Calu3 (cell line): ENCODE data around the gene AAR2. TPM values are rescaled to one million over a fixed set of nuclear protein-coding genes. Genes with fewer than 3 reads are reported as not detected.

Experiments
- BruUV-seq: library from RNA; stranded (reverse); fragments of 400-500 nt; replicated peaks from 2 replicates; lab custom pipeline; 2021; lab: Mats Ljungman, UMichigan
- CTCF ChIA-PET: fragments of 300-600 bp; sonication (Branson Sonifier 250); formaldehyde crosslinking; loops from one replicate; lab custom pipeline; 2022; ENCODE audit warnings: antibody characterized with exemption; lab: Charles Lee
- DNase-seq: peaks from one replicate; pipeline ENCODE4 v3.0.0; 2022
- H3K27ac Mint-ChIP-seq: one replicate; pipeline ENCODE4 v1.8.0; 2022; ENCODE audit warnings: mixed read lengths; ENCODE audit not compliant: unreplicated experiment
- H3K27me3 Mint-ChIP-seq: one replicate; pipeline ENCODE4 v1.8.0; 2022; ENCODE audit warnings: mixed read lengths; ENCODE audit not compliant: unreplicated experiment
- H3K36me3 Mint-ChIP-seq: one replicate; pipeline ENCODE4 v1.8.0; 2022; ENCODE audit warnings: mild to moderate bottlenecking, moderate library complexity, mixed read lengths; ENCODE audit not compliant: insufficient read depth, unreplicated experiment
- H3K4me1 Mint-ChIP-seq: one replicate; pipeline ENCODE4 v1.8.0; 2022; ENCODE audit warnings: mild to moderate bottlenecking, low read depth, mixed read lengths; ENCODE audit not compliant: unreplicated experiment
- H3K4me3 Mint-ChIP-seq: one replicate; pipeline ENCODE4 v1.8.0; 2022; ENCODE audit warnings: mild to moderate bottlenecking, low read depth, moderate library complexity, mixed read lengths; ENCODE audit not compliant: unreplicated experiment
- H3K9me3 Mint-ChIP-seq: one replicate; pipeline ENCODE4 v1.8.0; 2022; ENCODE audit warnings: low read depth, mixed read lengths; ENCODE audit not compliant: unreplicated experiment
- intact Hi-C: fragments of 100-400 bp; cut with micrococcal nuclease; formaldehyde crosslinking; loops from one replicate; pipeline ENCODE4 v1.10.0; 2022; ENCODE audit not compliant: unreplicated experiment
- total RNA-seq: library from RNA; stranded (reverse); gene quantifications from 2 replicates; pipeline ENCODE4 v1.2.3, GENCODE V29; 2022
- TF ChIP-seq, protein P1 (sequence below): fragments of 200-600 bp; IDR thresholded peaks from one replicate; pipeline ENCODE4 v1.8.0; 2022; ENCODE audit warnings: antibody characterized with exemption; ENCODE audit not compliant: unreplicated experiment

AAR2 gene
- total RNA-seq, 1 experiment from 2014 or later, result 37.0 TPM

DNA sequence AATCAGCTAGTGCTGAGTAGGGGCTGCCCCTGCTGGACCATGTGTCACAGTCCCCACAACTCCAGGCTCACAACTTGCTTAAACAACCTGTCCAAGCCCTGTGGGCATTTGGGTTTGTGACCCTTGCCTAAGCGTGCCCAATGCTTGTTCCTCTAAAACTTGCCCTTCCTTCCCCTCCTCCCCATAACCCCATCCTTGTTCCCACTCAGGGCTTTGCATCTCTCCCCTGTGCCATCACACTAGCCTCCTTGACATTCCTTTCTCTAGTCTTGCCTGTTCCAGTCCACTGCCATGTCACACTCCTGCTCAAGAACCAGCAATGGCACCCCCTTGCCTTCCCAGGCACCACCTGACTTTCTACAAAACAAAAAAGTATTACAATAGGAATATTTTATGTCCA lies 67.6 kb downstream of the AAR2 start:
- Mint-ChIP-seq H3K9me3 (no peaks in the 10 kb centered on the region), H3K4me3 (no peak overlapping the region), H3K27ac (no peak overlapping the region), H3K36me3 (no peaks in the 10 kb centered on the region), H3K27me3 (peaks cover 90% of the 10 kb centered on the region), H3K4me1 (no peaks in the 10 kb centered on the region)
- BruUV-seq, result no TSS peak
- TF ChIP-seq, protein P1, sequence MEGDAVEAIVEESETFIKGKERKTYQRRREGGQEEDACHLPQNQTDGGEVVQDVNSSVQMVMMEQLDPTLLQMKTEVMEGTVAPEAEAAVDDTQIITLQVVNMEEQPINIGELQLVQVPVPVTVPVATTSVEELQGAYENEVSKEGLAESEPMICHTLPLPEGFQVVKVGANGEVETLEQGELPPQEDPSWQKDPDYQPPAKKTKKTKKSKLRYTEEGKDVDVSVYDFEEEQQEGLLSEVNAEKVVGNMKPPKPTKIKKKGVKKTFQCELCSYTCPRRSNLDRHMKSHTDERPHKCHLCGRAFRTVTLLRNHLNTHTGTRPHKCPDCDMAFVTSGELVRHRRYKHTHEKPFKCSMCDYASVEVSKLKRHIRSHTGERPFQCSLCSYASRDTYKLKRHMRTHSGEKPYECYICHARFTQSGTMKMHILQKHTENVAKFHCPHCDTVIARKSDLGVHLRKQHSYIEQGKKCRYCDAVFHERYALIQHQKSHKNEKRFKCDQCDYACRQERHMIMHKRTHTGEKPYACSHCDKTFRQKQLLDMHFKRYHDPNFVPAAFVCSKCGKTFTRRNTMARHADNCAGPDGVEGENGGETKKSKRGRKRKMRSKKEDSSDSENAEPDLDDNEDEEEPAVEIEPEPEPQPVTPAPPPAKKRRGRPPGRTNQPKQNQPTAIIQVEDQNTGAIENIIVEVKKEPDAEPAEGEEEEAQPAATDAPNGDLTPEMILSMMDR, result no peak
- CTCF ChIA-PET, result interaction anchor here (0.8 kb wide), 1 partner anchor 26 kb away, joined by 3 read pairs; no protein-coding TSS in a partner anchor
- no peak for DNase-seq
- intact Hi-C loops, result no loop called here

DNA sequence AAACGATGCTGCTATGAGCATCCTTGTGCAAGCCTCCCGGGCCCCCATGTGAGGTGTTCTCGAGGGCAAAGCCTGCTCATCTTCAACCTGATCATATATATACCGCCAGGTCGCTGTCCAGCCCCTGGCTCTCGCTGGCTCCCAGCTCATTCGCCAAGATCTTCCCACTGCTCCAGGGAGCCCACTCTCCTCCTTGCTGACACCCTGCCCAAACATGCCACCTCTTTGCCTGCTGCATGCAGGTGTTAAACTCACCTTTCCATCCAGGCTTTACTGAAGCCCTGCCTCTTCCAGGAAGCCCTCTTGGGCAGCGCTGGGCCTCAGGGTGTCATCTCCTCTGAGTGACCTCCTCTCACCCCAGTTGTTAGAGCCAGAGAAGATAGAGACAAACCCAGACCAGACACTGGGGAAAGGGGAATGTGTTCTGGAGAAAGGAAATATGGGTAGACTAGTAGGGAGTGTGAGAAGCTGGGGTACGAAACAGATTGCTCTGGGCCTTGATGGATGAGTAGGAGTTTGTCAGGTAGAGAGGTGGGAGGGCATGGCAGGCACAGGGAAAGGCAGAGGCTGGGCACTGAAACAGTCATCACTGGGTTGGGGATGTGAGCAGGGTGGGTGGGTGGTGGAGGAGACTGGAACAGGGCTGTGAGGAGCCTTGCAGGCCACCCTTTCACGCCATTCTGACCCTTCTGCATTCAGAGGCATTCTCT lies 68.7 kb downstream of the AAR2 start:
- H3K4me3 Mint-ChIP-seq, result peak overlapping the region; percentile 5
- no peak overlapping the region for H3K27ac Mint-ChIP-seq
- CTCF ChIA-PET, result no interaction called here
- TF ChIP-seq, protein P1, result no peak
- intact Hi-C loops, result no loop called here
- no peak for DNase-seq
- H3K4me1 Mint-ChIP-seq, result no peaks in the 10 kb centered on the region
- no peaks in the 10 kb centered on the region for H3K9me3 Mint-ChIP-seq
- no TSS peak for BruUV-seq
- H3K36me3 Mint-ChIP-seq, result no peaks in the 10 kb centered on the region
- H3K27me3 Mint-ChIP-seq, result peaks cover 90% of the 10 kb centered on the region

DNA sequence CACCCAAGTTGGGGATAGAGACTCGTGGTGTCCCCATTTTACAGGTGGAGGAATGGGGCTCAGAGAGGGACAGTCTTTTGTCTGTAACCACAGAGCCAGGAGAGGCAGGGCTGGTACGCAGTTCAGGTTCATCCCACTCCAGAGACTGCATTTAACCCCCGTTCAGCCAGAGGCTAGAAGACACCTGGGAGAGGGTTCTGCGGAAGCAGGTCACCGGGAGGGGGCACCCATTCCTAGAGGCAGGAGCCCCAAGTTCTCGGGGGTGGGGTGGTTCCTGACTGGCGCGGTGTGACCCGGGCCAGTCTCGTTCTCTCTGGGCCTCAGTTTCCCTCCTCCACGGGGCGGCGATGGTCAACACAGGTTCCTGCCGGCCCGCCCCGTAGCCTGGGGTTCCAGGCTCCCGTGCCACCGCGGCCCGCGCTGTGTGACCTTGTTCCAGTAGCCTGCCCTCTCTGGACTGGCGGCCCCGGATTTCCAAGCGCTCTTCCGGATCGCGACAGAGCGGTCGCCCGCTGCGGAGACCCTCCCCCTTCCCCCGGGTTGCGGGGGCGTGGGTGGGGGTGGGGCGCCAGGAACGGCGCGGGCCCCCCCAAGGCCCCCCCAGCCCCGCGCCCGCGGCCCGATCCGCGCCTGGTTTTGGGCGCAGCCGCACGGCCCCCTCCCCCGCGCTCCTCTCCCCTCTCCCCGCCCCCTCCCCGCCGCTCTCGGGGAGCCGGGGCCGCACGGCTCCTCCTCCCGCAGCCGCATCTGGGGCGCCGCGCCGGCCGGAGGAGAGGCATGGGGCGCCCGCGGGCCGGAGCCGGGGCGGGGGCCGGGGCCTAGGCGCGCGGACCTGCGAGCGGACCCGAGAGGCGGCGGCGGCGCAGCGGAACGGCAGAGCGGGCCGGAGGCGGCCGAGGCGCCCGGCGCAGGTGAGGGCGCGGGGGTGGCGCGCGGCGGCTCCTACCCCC lies 69.6 kb downstream of the AAR2 start, which contains the start of gene DLGAP4:
TSS of gene DLGAP4 (plus strand) at position 738 of the 950 bp plus-strand sequence. CDS start 125,379 bp downstream, outside the sequence.
- TF ChIP-seq, protein P1, result no peak
- BruUV-seq, result no TSS peak
- peak within 1 kb of the TSS; percentile 50 for H3K4me3 Mint-ChIP-seq
- peaks cover 90% of the 10 kb centered on the region for H3K27me3 Mint-ChIP-seq
- intact Hi-C loops, result no loop called here
- H3K9me3 Mint-ChIP-seq, result no peaks in the 10 kb centered on the region
- no peaks in the 10 kb centered on the region for H3K36me3 Mint-ChIP-seq
- no peak within 1 kb of the TSS for H3K27ac Mint-ChIP-seq
- H3K4me1 Mint-ChIP-seq, result no peaks in the 10 kb centered on the region
- no peak for DNase-seq
- CTCF ChIA-PET, result no interaction called here

Other genes with a start within 250 kb of the AAR2 start
- gene EPB41L1, start 81.7 kb upstream of the AAR2 start, total RNA-seq, result 121 and 184 TPM in 2 replicates
- gene DLGAP4, start 69.9 kb downstream of the AAR2 start, total RNA-seq, result 66.4 and 74.7 TPM in 2 replicates